H1 (cell line): ENCODE results near the gene SYNJ2. TPM values are rescaled to one million over a fixed set of nuclear protein-coding genes. Genes with fewer than 3 reads are reported as not detected.

Experiments
- CTCF ChIA-PET: fragments of 300-600 bp; sonication (Branson Sonifier 250); formaldehyde crosslinking; loops from one replicate; lab custom pipeline; 2021; ENCODE audit not compliant: partially characterized antibody; lab: Charles Lee
- POLR2A ChIA-PET: fragments of 300-600 bp; sonication (Branson Sonifier 250); formaldehyde crosslinking; loops from one replicate; lab custom pipeline; 2021; ENCODE audit warnings: inconsistent platforms; ENCODE audit not compliant: partially characterized antibody; lab: Charles Lee
- DNase-seq, 2 experiments: peaks; one replicate each; pipeline versions ENCODE4 v3.0.0 to v3.0.0-alpha.2; 2010 to 2022; ENCODE audit warnings: low spot score in 2 of 2, low read depth in 1 of 2, mixed read lengths in 1 of 2
- FAIRE-seq: peaks from 2 replicates; lab custom pipeline; 2011; peaks lifted over from hg19 to GRCh38; lab: Jason Lieb, UNC
- H2AFZ ChIP-seq: 2 replicates; pipeline ENCODE4 v1.8.1; 2012; ENCODE audit warnings: low read length, inconsistent platforms
- H2AK5ac ChIP-seq: 2 replicates; pipeline ENCODE4 v1.6.1; 2013; ENCODE audit warnings: low read depth, low read length
- H2BK120ac ChIP-seq: replicated peaks from 2 replicates; pipeline ENCODE3; 2013; ENCODE audit warnings: low read depth, low read length, inconsistent platforms
- H2BK12ac ChIP-seq: 2 replicates; pipeline ENCODE4 v1.6.1; 2013; ENCODE audit warnings: low read depth, low read length
- H2BK15ac ChIP-seq: 2 replicates; pipeline ENCODE4 v1.6.1; 2013; ENCODE audit warnings: low read length
- H2BK20ac ChIP-seq: 2 replicates; pipeline ENCODE4 v1.6.1; 2013; ENCODE audit warnings: low read length
- H2BK5ac ChIP-seq: 2 replicates; pipeline ENCODE4 v1.6.1; 2013; ENCODE audit warnings: low read depth, low read length
- H3K14ac ChIP-seq: 2 replicates; pipeline ENCODE4 v1.6.1; 2013; ENCODE audit warnings: inconsistent platforms; ENCODE audit not compliant: insufficient read length
- H3K18ac ChIP-seq: 2 replicates; pipeline ENCODE4 v1.6.1; 2013; ENCODE audit warnings: low read length; ENCODE audit errors: extremely low read depth
- H3K23ac ChIP-seq: 2 replicates; pipeline ENCODE4 v1.6.1; 2013; ENCODE audit warnings: inconsistent platforms; ENCODE audit not compliant: insufficient read length
- H3K23me2 ChIP-seq: 2 replicates; pipeline ENCODE4 v1.6.1; 2013; ENCODE audit warnings: low read depth, low read length
- H3K27ac ChIP-seq: 2 replicates; pipeline ENCODE4 v1.6.1; 2011; ENCODE audit warnings: low read depth, low read length, inconsistent platforms
- H3K27me3 ChIP-seq, 4 experiments: replicated peaks in 1 of 4; 1 replicate in 1 of 4; 2 replicates in 3 of 4; pipeline versions ENCODE4 v1.6.1 to v1.8.1; 2011 to 2013; ENCODE audit warnings: low read length in 3 of 4, mild to moderate bottlenecking in 3 of 4, inconsistent platforms in 2 of 4, mixed read lengths in 2 of 4, moderate library complexity in 1 of 4; ENCODE audit not compliant: control insufficient read depth in 3 of 4, insufficient read depth in 3 of 4; ENCODE audit errors: extremely low read depth in 1 of 4
- H3K36me3 ChIP-seq, 4 experiments: 2 replicates each; pipeline versions ENCODE4 v1.6.1 to v1.8.1; 2011 to 2013; ENCODE audit warnings: mild to moderate bottlenecking in 4 of 4, low read length in 3 of 4, moderate library complexity in 2 of 4, control low read depth in 1 of 4, inconsistent platforms in 1 of 4; ENCODE audit not compliant: insufficient read depth in 4 of 4, control insufficient read depth in 2 of 4
- H3K4ac ChIP-seq: replicated peaks from 2 replicates; pipeline ENCODE3; 2013; ENCODE audit warnings: low read length, low read depth, mixed read lengths, inconsistent platforms; ENCODE audit not compliant: insufficient read length
- H3K4me1 ChIP-seq, 4 experiments: replicated peaks in 1 of 4; 1 replicate in 1 of 4; 2 replicates in 3 of 4; pipeline versions ENCODE4 v1.6.1 to v1.8.1; 2011 to 2013; ENCODE audit warnings: low read length in 3 of 4, inconsistent platforms in 2 of 4, mixed read lengths in 1 of 4; ENCODE audit not compliant: insufficient read depth in 4 of 4, control insufficient read depth in 3 of 4
- H3K4me2 ChIP-seq, 2 experiments: 2 replicates each; pipeline versions ENCODE4 v1.6.1 to v1.8.1; 2011 to 2013; ENCODE audit warnings: low read depth in 2 of 2, low read length in 2 of 2, control low read depth in 1 of 2, inconsistent platforms in 1 of 2, mild to moderate bottlenecking in 1 of 2; ENCODE audit not compliant: insufficient read depth in 1 of 2
- H3K4me3 ChIP-seq, 4 experiments: fragments of 200-600, 300-600 bp in 1 of 4; sonication (generic), shearing (Covaris generic), sonication (Bioruptor Twin) in 1 of 4; 2 replicates each; pipeline versions ENCODE4 v1.5.1 to v1.8.1; 2011 to 2016; ENCODE audit warnings: low read length in 4 of 4, low read depth in 3 of 4, control low read depth in 2 of 4, inconsistent platforms in 2 of 4, mild to moderate bottlenecking in 2 of 4, mixed read lengths in 1 of 4, moderate library complexity in 1 of 4; ENCODE audit not compliant: insufficient read depth in 2 of 4; ENCODE audit errors: extremely low read depth in 1 of 4
- H3K56ac ChIP-seq: replicated peaks from 2 replicates; pipeline ENCODE3; 2013; ENCODE audit warnings: low read depth, mild to moderate bottlenecking, mixed read lengths, low read length, inconsistent platforms; ENCODE audit not compliant: insufficient read length
- H3K79me1 ChIP-seq: 2 replicates; pipeline ENCODE4 v1.6.1; 2013; ENCODE audit warnings: low read depth, low read length, control low read depth
- H3K79me2 ChIP-seq, 2 experiments: 2 replicates each; pipeline versions ENCODE4 v1.6.1 to v1.8.1; 2012 to 2013; ENCODE audit warnings: low read length in 2 of 2, mild to moderate bottlenecking in 2 of 2, inconsistent platforms in 1 of 2; ENCODE audit not compliant: insufficient read depth in 2 of 2, control insufficient read depth in 1 of 2
- H3K9ac ChIP-seq, 4 experiments: replicated peaks in 1 of 4; 1 replicate in 1 of 4; 2 replicates in 3 of 4; pipeline versions ENCODE4 v1.6.1 to v1.8.1; 2011 to 2013; ENCODE audit warnings: low read depth in 3 of 4, low read length in 3 of 4, control low read depth in 2 of 4, mild to moderate bottlenecking in 2 of 4, moderate library complexity in 2 of 4, inconsistent platforms in 1 of 4; ENCODE audit errors: extremely low read depth in 1 of 4
- H3K9me3 ChIP-seq, 2 experiments: 2 replicates each; pipeline versions ENCODE4 v1.6.1 to v1.8.1; 2012 to 2013; ENCODE audit warnings: mild to moderate bottlenecking in 2 of 2, moderate library complexity in 2 of 2, control low read depth in 1 of 2, inconsistent platforms in 1 of 2, low read depth in 1 of 2, low read length in 1 of 2, mixed read lengths in 1 of 2; ENCODE audit not compliant: insufficient read depth in 2 of 2
- H4K20me1 ChIP-seq, 2 experiments: replicated peaks in 1 of 2; 2 replicates each; pipeline versions ENCODE3 to v1.8.1; 2011 to 2013; ENCODE audit warnings: inconsistent platforms in 2 of 2, low read length in 2 of 2, mild to moderate bottlenecking in 1 of 2; ENCODE audit not compliant: insufficient read depth in 2 of 2, control insufficient read depth in 1 of 2
- H4K5ac ChIP-seq: 2 replicates; pipeline ENCODE4 v1.6.1; 2013; ENCODE audit warnings: low read length, low read depth, mixed read lengths, inconsistent platforms; ENCODE audit not compliant: insufficient read length
- H4K8ac ChIP-seq: 2 replicates; pipeline ENCODE4 v1.8.0; 2013; ENCODE audit warnings: mild to moderate bottlenecking, moderate library complexity, low read length, inconsistent platforms; ENCODE audit not compliant: insufficient read depth; ENCODE audit errors: extremely low read depth
- H4K91ac ChIP-seq: replicated peaks from 2 replicates; pipeline ENCODE3; 2013; ENCODE audit warnings: low read length, mixed read lengths, inconsistent platforms; ENCODE audit not compliant: insufficient read length
- BACH1 ChIP-seq: IDR thresholded peaks from 2 replicates; pipeline ENCODE4 v1.6.1; 2012; ENCODE audit warnings: low read length, improper control_type of control experiment
- CHD2 ChIP-seq: IDR thresholded peaks from 2 replicates; pipeline ENCODE4 v1.6.1; 2012; ENCODE audit warnings: low read length, improper control_type of control experiment
- EP300 ChIP-seq, 2 experiments: IDR thresholded peaks; 1 replicate in 1 of 2; 2 replicates in 1 of 2; pipeline ENCODE4 v1.6.1; 2011 to 2012; ENCODE audit warnings: low read depth in 2 of 2, low read length in 2 of 2, mild to moderate bottlenecking in 2 of 2, borderline replicate concordance in 1 of 2, inconsistent platforms in 1 of 2, moderate library complexity in 1 of 2
- KDM4A ChIP-seq: IDR thresholded peaks from one replicate; pipeline ENCODE4 v1.7.1; 2012; ENCODE audit warnings: low read depth, mild to moderate bottlenecking, moderate library complexity, low read length, inconsistent platforms; ENCODE audit not compliant: severe bottlenecking
- MAFK ChIP-seq: IDR thresholded peaks from 2 replicates; pipeline ENCODE4 v1.6.1; 2012; ENCODE audit warnings: low read depth, mild to moderate bottlenecking, improper control_type of control experiment, low read length
- SAP30 ChIP-seq: fragments of 300-600 bp; sonication (generic); IDR thresholded peaks from 2 replicates; pipeline ENCODE4 v1.7.1; 2012; ENCODE audit warnings: low read length, moderate library complexity, mild to moderate bottlenecking, inconsistent platforms; ENCODE audit not compliant: insufficient read depth, insufficient replicate concordance
- SP2 ChIP-seq: IDR thresholded peaks from 2 replicates; pipeline ENCODE4 v1.6.1; 2012; ENCODE audit warnings: mild to moderate bottlenecking, low read length, inconsistent platforms
- TCF12 ChIP-seq: IDR thresholded peaks from 2 replicates; pipeline ENCODE4 v1.6.1; 2011; ENCODE audit warnings: low read depth, mild to moderate bottlenecking, low read length
- ZNF274 ChIP-seq: IDR thresholded peaks from 2 replicates; pipeline ENCODE4 v1.7.0; 2012; ENCODE audit warnings: low read length, borderline replicate concordance; ENCODE audit errors: extremely low read depth
- WGBS, 2 experiments: shearing (Covaris generic) in 1 of 2; methylation state at CpG; one replicate each; pipeline versions ENCODE4 v1.1.6 to v1.1.7; 2013 to 2015; ENCODE audit warnings: low lambda C conversion rate in 2 of 2, mixed read lengths in 2 of 2, inconsistent platforms in 1 of 2, low coverage in 1 of 2, missing lambda C conversion rate in 1 of 2; ENCODE audit not compliant: insufficient replicate concordance in 2 of 2, insufficient coverage in 1 of 2, insufficient read length in 1 of 2; ENCODE audit errors: extremely low coverage in 1 of 2, missing lambda C conversion rate in 1 of 2; 5-methylcytosine and 5-hydroxymethylcytosine counted together
- polyA plus RNA-seq, 7 experiments: library from polyadenylated mRNA; depleted of rRNA in 3 of 7; stranded (reverse) in 5 of 7; unstranded in 2 of 7; fragments of >200 nt in 5 of 7; fragments of 200-250 nt in 2 of 7; gene quantifications; 1 replicate in 5 of 7; 2 replicates in 1 of 7; 4 replicates in 1 of 7; pipeline versions ENCODE4 v1.2.1 to v1.2.3, GENCODE V29; 2011 to 2013; ENCODE audit warnings: missing spikeins in 2 of 7, mixed read lengths in 2 of 7
- total RNA-seq: library from RNA; stranded (reverse); fragmentation: NEBNext Ultra II Directional; extraction: Animal tissue kit (Norgen Biotek cat#: 25700); gene quantifications from 2 replicates; pipeline ENCODE4 v1.2.1, GENCODE V29; 2021
- TF ChIP-seq, protein P1 (sequence below): IDR thresholded peaks from 2 replicates; pipeline ENCODE4 v1.6.1; 2012; ENCODE audit warnings: inconsistent platforms
- TF ChIP-seq, protein P2 (sequence below): IDR thresholded peaks from 2 replicates; pipeline ENCODE4 v1.6.1; 2011; ENCODE audit warnings: low read depth, mild to moderate bottlenecking, low read length; ENCODE audit not compliant: insufficient read depth

Gene SYNJ2
- total and polyA plus RNA-seq, 2 of the 8 experiments (the other 6 are each of a cell fraction or from before 2014, with no cell fraction given), result 3.7 to 13.9 TPM

DNA sequence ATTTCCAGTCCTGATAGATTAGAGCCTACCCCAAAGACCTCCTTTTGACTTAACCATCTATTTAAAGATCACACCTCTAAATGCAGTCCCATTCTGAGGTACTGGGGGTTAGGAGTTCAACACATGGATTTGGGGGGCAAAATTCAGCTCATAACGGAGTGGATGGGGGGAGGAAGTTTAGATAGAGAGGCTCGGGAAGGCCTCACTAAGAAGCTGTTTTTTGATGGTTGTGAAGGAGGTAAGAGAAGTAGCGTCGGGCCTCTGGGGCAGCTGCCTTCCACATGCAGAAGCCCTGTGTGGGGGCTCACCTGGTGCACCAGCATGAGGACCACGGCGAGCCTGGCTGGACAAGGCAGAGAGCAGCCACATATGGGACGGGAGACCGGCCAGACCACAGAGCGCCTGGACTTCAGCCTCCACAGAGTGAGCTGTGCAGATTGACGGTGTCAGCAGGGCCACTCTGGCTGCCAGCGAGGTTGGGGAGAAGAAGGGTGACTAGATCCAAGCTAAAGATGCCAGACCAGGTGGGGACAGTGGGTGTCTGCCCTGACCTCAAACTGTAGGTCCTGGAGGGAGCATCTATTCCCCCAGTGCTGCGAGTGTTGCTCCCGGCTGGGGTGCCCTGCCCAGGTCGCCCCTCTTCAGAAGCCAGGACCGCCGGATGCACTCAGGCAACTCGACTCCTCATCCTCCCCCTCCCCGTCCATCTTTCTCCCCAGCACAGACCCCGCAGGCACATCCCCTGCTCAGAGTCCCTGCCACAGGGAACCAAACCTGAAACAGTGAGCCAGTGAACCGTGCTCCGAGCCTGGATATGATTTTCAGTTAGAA lies 5.1 kb upstream of the SYNJ2 start:
- H2AFZ ChIP-seq, result no peak overlapping the region
- FAIRE-seq (no peak), DNase-seq (no peak)
- H3K23ac ChIP-seq, result no peak overlapping the region
- H2BK12ac ChIP-seq, result 0 out of 2 replicates have a peak overlapping the region, but pooled peaks have one; percentile 12
- WGBS, 2 experiments, result 87% methylated on average over 21 of the region's 21 CpGs; no CpG with 5 or more reads in 1 of the 2 experiments
- H2BK15ac ChIP-seq, result peak overlapping the region; percentile 29; the same call in 1 of the 2 replicates
- no peak overlapping the region for H3K18ac ChIP-seq
- H3K9ac ChIP-seq, result no peak overlapping the region
- no peaks in the 10 kb centered on the region for H3K36me3 ChIP-seq
- peaks cover 0 to 14% (median 11%) of the 10 kb centered on the region in 4 experiments; a peak in 5 of 7 replicates for H3K27me3 ChIP-seq
- no peak overlapping the region for H4K91ac ChIP-seq
- H3K79me1 ChIP-seq, result no peaks in the 10 kb centered on the region
- no peak overlapping the region for H3K4me2 ChIP-seq
- TF ChIP-seq KDM4A (no peak), ZNF274 (no peak), SAP30 (no peak), TCF12 (no peak), SP2 (no peak), CHD2 (no peak), EP300 (IDR thresholded peaks at IDR 0.05; ENCODE audit: borderline replicate concordance in 1 of 2, low read depth in 2 of 2, low read length in 2 of 2) (no peak), MAFK (no peak), BACH1 (no peak)
- TF ChIP-seq, protein P1, sequence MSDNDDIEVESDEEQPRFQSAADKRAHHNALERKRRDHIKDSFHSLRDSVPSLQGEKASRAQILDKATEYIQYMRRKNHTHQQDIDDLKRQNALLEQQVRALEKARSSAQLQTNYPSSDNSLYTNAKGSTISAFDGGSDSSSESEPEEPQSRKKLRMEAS, result no peak
- TF ChIP-seq, protein P2, sequence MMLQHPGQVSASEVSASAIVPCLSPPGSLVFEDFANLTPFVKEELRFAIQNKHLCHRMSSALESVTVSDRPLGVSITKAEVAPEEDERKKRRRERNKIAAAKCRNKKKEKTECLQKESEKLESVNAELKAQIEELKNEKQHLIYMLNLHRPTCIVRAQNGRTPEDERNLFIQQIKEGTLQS, result no peak
- ChIA-PET POLR2A (interaction anchor here (0.9 to 1.5 kb wide), 3 partner anchors 9 to 72 kb away, joined by 3 to 5 read pairs (median 4); no protein-coding TSS in a partner anchor), CTCF (interaction anchor here (0.6 to 1.6 kb wide), 7 partner anchors 11 to 103 kb away, joined by 3 to 5 read pairs (median 4); no protein-coding TSS in a partner anchor)
- H4K8ac ChIP-seq, result no peak overlapping the region
- no peak overlapping the region for H3K4ac ChIP-seq
- H3K4me3 ChIP-seq, result no peak overlapping the region
- peaks cover 0 to 7% (median 2%) of the 10 kb centered on the region in 4 experiments; a peak in 3 of 7 replicates for H3K4me1 ChIP-seq
- no peaks in the 10 kb centered on the region for H3K9me3 ChIP-seq
- H3K14ac ChIP-seq, result no peak overlapping the region
- no peak overlapping the region for H2BK20ac ChIP-seq
- H3K27ac ChIP-seq, result no peak overlapping the region
- no peak overlapping the region for H4K5ac ChIP-seq
- no peak overlapping the region for H2BK120ac ChIP-seq
- H3K23me2 ChIP-seq, result peaks cover 5% of the 10 kb centered on the region; the same call in 1 of the 2 replicates
- H3K79me2 ChIP-seq, result no peaks in the 10 kb centered on the region
- H2BK5ac ChIP-seq, result no peak overlapping the region
- no peak overlapping the region for H3K56ac ChIP-seq
- H2AK5ac ChIP-seq, result no peak overlapping the region
- no peaks in the 10 kb centered on the region for H4K20me1 ChIP-seq
